ENCODE measurements around the gene DIPK1A. TPM values are rescaled to one million over a fixed set of nuclear protein-coding genes. Genes with fewer than 3 reads are reported as not detected.

Gene DIPK1A
- total RNA-seq, 1 experiment from 2014 or later, result 10.5 TPM

GRCh38 chr1:92998821-92999220 is 37.6 kb upstream of the DIPK1A start:
- POLR2A ChIA-PET (ENCODE audit: unreplicated experiment), result no interaction called here
- TF ChIP-seq, protein P1, sequence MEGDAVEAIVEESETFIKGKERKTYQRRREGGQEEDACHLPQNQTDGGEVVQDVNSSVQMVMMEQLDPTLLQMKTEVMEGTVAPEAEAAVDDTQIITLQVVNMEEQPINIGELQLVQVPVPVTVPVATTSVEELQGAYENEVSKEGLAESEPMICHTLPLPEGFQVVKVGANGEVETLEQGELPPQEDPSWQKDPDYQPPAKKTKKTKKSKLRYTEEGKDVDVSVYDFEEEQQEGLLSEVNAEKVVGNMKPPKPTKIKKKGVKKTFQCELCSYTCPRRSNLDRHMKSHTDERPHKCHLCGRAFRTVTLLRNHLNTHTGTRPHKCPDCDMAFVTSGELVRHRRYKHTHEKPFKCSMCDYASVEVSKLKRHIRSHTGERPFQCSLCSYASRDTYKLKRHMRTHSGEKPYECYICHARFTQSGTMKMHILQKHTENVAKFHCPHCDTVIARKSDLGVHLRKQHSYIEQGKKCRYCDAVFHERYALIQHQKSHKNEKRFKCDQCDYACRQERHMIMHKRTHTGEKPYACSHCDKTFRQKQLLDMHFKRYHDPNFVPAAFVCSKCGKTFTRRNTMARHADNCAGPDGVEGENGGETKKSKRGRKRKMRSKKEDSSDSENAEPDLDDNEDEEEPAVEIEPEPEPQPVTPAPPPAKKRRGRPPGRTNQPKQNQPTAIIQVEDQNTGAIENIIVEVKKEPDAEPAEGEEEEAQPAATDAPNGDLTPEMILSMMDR (conservative IDR thresholded peaks at IDR 0.05), result no peak
- no peak for TF ChIP-seq EZH2 (IDR thresholded peaks at IDR 0.05; ENCODE audit: low read depth)
- Histone ChIP-seq H3K36me3 (ENCODE audit: low read depth) (no peaks in the 10 kb centered on the region), H3F3A (ENCODE audit: insufficient read depth, low read depth) (peaks cover 62% of the 10 kb centered on the region), H4K20me1 (ENCODE audit: insufficient read depth) (no peaks in the 10 kb centered on the region), H3K4me3 (no peak overlapping the region), H3K27ac (peak overlapping the region; percentile 88), H3K4me1 (replicated peaks; ENCODE audit: insufficient read depth) (peaks cover 90% of the 10 kb centered on the region), H3K27me3 (ENCODE audit: insufficient read depth, low read depth) (no peaks in the 10 kb centered on the region), H3K79me2 (ENCODE audit: low read depth) (no peaks in the 10 kb centered on the region), H2AFZ (no peak overlapping the region), H3K9me3 (ENCODE audit: insufficient read depth, low read depth) (no peaks in the 10 kb centered on the region), H3K4me2 (peak overlapping the region; percentile 76), H3K9me2 (ENCODE audit: insufficient read depth) (no peaks in the 10 kb centered on the region)
- no TSS peak for BruUV-seq (replicated peaks)
- intact Hi-C loops (cut with micrococcal nuclease; ENCODE audit: unreplicated experiment), result no loop called here
- no peak for DNase-seq
- CTCF ChIA-PET, result no interaction called here

DNA sequence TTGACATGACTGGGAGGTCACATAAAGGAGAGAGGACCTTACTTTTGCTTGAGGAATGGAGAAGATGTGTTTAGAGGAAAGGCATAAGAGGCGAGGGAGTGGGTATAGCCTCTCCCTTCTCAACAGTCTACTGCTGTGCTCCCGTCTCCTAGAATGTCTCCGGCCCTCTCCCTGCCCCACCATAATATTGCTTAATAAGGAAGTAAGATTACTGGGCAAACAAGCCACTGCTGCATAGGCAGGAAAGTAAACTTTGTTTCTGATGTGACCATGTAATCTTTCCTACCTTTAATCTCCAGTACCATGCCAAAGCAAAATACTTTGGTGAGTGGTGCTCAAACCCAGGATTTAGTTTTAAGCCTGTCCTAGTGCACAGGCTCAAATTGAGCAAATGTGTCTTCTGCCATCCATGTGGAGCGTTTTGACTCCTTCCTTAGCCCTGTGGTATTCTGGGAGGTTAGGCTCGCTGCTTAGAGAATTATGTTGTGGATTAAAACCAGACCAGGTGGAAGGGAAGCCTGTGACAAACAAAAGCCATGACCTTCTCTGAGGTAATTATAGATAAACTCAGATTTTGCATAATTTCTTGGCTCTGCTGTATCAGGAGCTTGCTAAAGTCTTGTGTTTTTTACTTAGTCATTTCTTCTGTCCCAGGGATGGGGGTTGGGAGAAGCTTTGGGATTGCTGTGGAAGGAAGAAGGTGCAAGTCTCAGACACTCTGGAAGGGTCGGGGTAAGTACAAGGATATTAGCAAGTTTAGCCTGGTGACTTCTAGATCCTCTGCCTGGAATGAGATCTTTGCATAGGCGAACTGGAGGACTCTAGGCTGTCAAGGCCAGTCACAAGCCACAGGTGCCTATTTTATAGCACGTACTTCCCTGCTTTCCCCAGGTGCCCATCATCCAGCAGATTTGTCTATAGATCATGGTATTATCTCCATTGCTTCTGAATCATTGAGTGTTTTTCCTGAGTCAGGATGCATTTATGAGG is 34.5 kb upstream of the DIPK1A start:
- CTCF ChIA-PET, result interaction anchor here (1.1 kb wide), 1 partner anchor 66 kb away, joined by 3 read pairs; no protein-coding TSS in a partner anchor
- Histone ChIP-seq H3K4me2 (peak overlapping the region; percentile 81), H3K9me3 (ENCODE audit: insufficient read depth, low read depth) (no peaks in the 10 kb centered on the region), H3F3A (ENCODE audit: insufficient read depth, low read depth) (peaks cover 42% of the 10 kb centered on the region), H3K4me1 (replicated peaks; ENCODE audit: insufficient read depth) (peaks cover 66% of the 10 kb centered on the region), H3K4me3 (peak overlapping the region; percentile 34; the same call in 1 of the 2 replicates), H3K9me2 (ENCODE audit: insufficient read depth) (no peaks in the 10 kb centered on the region), H2AFZ (peak overlapping the region; percentile 46), H3K27ac (peak overlapping the region; percentile 81), H3K27me3 (ENCODE audit: insufficient read depth, low read depth) (no peaks in the 10 kb centered on the region), H3K36me3 (ENCODE audit: low read depth) (no peaks in the 10 kb centered on the region), H3K79me2 (ENCODE audit: low read depth) (no peaks in the 10 kb centered on the region), H4K20me1 (ENCODE audit: insufficient read depth) (no peaks in the 10 kb centered on the region)
- POLR2A ChIA-PET (ENCODE audit: unreplicated experiment), result no interaction called here
- no peak for TF ChIP-seq EZH2 (IDR thresholded peaks at IDR 0.05; ENCODE audit: low read depth)
- TF ChIP-seq, protein P1 (conservative IDR thresholded peaks at IDR 0.05), result no peak
- peak in 1 of 2 experiments; percentile 86 for DNase-seq
- BruUV-seq (replicated peaks), result no TSS peak
- intact Hi-C loops (cut with micrococcal nuclease; ENCODE audit: unreplicated experiment), result no loop called here

DNA sequence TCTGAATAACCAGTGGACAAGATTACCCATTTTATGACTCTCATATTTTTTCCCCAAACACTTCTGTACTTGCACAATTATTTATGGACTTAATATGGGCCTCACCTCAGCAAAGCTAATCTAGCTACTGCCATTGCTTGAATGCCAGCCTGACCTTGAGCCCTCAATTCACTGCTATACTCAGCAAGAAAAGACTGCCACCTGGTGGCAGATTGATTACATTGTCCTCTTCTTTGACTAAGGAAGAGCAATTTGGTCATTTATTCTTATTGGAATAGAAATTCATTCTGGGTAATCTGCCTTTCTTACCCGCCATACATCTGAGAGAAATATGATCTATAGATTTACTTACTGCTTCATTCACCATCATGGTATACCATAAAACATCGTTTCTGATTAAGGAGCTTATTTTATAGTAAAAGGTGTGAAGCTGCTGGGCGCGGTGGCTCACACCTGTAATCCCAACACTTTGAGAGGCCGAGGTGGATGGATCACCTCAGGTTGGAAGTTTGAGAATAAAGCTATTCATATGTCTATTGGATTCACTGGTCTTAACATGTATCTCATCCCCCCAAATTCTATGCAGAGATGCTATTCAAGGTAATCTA is 32.9 kb upstream of the DIPK1A start:
- Histone ChIP-seq H3K4me2 (no peak overlapping the region), H3K9me3 (ENCODE audit: insufficient read depth, low read depth) (no peaks in the 10 kb centered on the region), H3K4me1 (replicated peaks; ENCODE audit: insufficient read depth) (peaks cover 66% of the 10 kb centered on the region), H3K27me3 (ENCODE audit: insufficient read depth, low read depth) (no peaks in the 10 kb centered on the region), H3K9me2 (ENCODE audit: insufficient read depth) (no peaks in the 10 kb centered on the region), H4K20me1 (ENCODE audit: insufficient read depth) (no peaks in the 10 kb centered on the region), H3K36me3 (ENCODE audit: low read depth) (no peaks in the 10 kb centered on the region), H3K27ac (no peak overlapping the region), H3F3A (ENCODE audit: insufficient read depth, low read depth) (peaks cover 34% of the 10 kb centered on the region), H2AFZ (no peak overlapping the region), H3K4me3 (no peak overlapping the region), H3K79me2 (ENCODE audit: low read depth) (no peaks in the 10 kb centered on the region)
- intact Hi-C loops (cut with micrococcal nuclease; ENCODE audit: unreplicated experiment), result loop anchor here (1.0 kb wide), 3 partner anchors 33 to 135 kb away; partner anchors contain the start of gene DIPK1A
- BruUV-seq (replicated peaks), result no TSS peak
- CTCF ChIA-PET, result interaction anchor here (0.6 to 1.5 kb wide), 6 partner anchors 15 to 331 kb away, joined by 3 to 6 read pairs (median 3); no protein-coding TSS in a partner anchor
- TF ChIP-seq EZH2 (IDR thresholded peaks at IDR 0.05; ENCODE audit: low read depth), result no peak
- TF ChIP-seq, protein P1 (conservative IDR thresholded peaks at IDR 0.05), result peak; percentile 98
- peak; percentile 33 to 79 for DNase-seq
- POLR2A ChIA-PET (ENCODE audit: unreplicated experiment), result interaction anchor here (0.6 to 0.7 kb wide), 3 partner anchors 32 to 414 kb away, joined by 3 to 12 read pairs (median 9); no protein-coding TSS in a partner anchor

Measured in PC-9 (cell line).